Upper lobe of right lung (tissue), 1 donor: ENCODE data around the gene BHLHA15. TPM values are rescaled to one million over a fixed set of nuclear protein-coding genes. Genes with fewer than 3 reads are reported as not detected.

Experiments used
- ATAC-seq: fragments of 200-7000 bp; cut with Tn5 transposase; one replicate; pipeline ENCODE4 v1.9.1; 2020; ENCODE audit warnings: mild to moderate bottlenecking, moderate library complexity
- DNase-seq: peaks from one replicate; pipeline ENCODE4 v3.0.0-alpha.2; 2020
- H3K27ac ChIP-seq: fragments of 200-600 bp; one replicate; pipeline ENCODE4 v1.8.0; 2022
- H3K27me3 ChIP-seq: fragments of 200-600 bp; one replicate; pipeline ENCODE4 v1.8.0; 2022; ENCODE audit warnings: mild to moderate bottlenecking
- H3K36me3 ChIP-seq: fragments of 200-600 bp; one replicate; pipeline ENCODE4 v1.8.0; 2022
- H3K4me1 ChIP-seq: fragments of 200-600 bp; one replicate; pipeline ENCODE4 v1.8.0; 2022
- H3K4me3 ChIP-seq: fragments of 200-600 bp; one replicate; pipeline ENCODE4 v1.8.0; 2022; ENCODE audit warnings: mild to moderate bottlenecking
- H3K9me3 ChIP-seq: fragments of 200-600 bp; one replicate; pipeline ENCODE4 v1.8.0; 2022
- intact Hi-C: fragments of 100-400 bp; cut with DNase I; formaldehyde crosslinking; loops from one replicate; pipeline ENCODE4 v1.11.0; 2022
- total RNA-seq: library from RNA; stranded (reverse); fragmentation: NEBNext Ultra II Directional; extraction: Animal tissue kit (Norgen Biotek cat#: 25700); gene quantifications from one replicate; pipeline ENCODE4 v1.2.1, GENCODE V29; 2021
- TF ChIP-seq, protein P1 (sequence below): fragments of 200-600 bp; IDR thresholded peaks from one replicate; pipeline ENCODE4 v1.8.0; 2022; ENCODE audit warnings: antibody characterized with exemption
- donor health status: DM: no; HTN: yes; CAD: no; lungs with severe emphysema.

BHLHA15 gene
- total RNA-seq, 1 donor from 2014 or later = 0.81 TPM

- intact Hi-C loops = no loop called here
- DNase-seq (no peak), ATAC-seq (no peak)
- H3K9me3 ChIP-seq = no peaks in the 10 kb centered on the region
- no peaks in the 10 kb centered on the region for H3K27me3 ChIP-seq
- H3K4me1 ChIP-seq = peaks cover 10% of the 10 kb centered on the region
- TF ChIP-seq, protein P1, sequence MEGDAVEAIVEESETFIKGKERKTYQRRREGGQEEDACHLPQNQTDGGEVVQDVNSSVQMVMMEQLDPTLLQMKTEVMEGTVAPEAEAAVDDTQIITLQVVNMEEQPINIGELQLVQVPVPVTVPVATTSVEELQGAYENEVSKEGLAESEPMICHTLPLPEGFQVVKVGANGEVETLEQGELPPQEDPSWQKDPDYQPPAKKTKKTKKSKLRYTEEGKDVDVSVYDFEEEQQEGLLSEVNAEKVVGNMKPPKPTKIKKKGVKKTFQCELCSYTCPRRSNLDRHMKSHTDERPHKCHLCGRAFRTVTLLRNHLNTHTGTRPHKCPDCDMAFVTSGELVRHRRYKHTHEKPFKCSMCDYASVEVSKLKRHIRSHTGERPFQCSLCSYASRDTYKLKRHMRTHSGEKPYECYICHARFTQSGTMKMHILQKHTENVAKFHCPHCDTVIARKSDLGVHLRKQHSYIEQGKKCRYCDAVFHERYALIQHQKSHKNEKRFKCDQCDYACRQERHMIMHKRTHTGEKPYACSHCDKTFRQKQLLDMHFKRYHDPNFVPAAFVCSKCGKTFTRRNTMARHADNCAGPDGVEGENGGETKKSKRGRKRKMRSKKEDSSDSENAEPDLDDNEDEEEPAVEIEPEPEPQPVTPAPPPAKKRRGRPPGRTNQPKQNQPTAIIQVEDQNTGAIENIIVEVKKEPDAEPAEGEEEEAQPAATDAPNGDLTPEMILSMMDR = no peak
- peaks cover 13% of the 10 kb centered on the region for H3K36me3 ChIP-seq
- H3K4me3 ChIP-seq = no peak overlapping the region
- H3K27ac ChIP-seq = no peak overlapping the region
Observed at GRCh38 chr7:98257701-98258100, 46.5 kb downstream of the BHLHA15 start.

Other genes starting within 250 kb of the BHLHA15 start
- not detected for gene OCM2, start 221.2 kb upstream of the BHLHA15 start, total RNA-seq
- gene LMTK2, start 104.6 kb upstream of the BHLHA15 start, total RNA-seq = 40.8 TPM
- gene TECPR1, start 40.8 kb downstream of the BHLHA15 start, total RNA-seq = 55.2 TPM
- gene BRI3, start 70.2 kb downstream of the BHLHA15 start, total RNA-seq = 530 TPM
- gene BAIAP2L1, start 189.7 kb downstream of the BHLHA15 start, total RNA-seq = 22.9 TPM